Skin of body (tissue), 2 donors: ENCODE results near the gene GAPVD1. TPM values are rescaled to one million over a fixed set of nuclear protein-coding genes. Genes with fewer than 3 reads are reported as not detected.
"Not testable (repeated sequence)": the region's sequence is repeated elsewhere in the genome, so short reads cannot be mapped to it uniquely, and the experiment has no call there.

Source experiments
- DNase-seq: peaks from one replicate; lab custom pipeline; 2025; lab: John Stamatoyannopoulos, UW
- total RNA-seq: library from RNA; depleted of rRNA; stranded (reverse); fragments of >200 nt; gene quantifications from one replicate; pipeline ENCODE4 v1.2.3, GENCODE V29; 2014

Gene GAPVD1
- total RNA-seq, 1 donor from 2014 or later = 71.0 TPM

DNA sequence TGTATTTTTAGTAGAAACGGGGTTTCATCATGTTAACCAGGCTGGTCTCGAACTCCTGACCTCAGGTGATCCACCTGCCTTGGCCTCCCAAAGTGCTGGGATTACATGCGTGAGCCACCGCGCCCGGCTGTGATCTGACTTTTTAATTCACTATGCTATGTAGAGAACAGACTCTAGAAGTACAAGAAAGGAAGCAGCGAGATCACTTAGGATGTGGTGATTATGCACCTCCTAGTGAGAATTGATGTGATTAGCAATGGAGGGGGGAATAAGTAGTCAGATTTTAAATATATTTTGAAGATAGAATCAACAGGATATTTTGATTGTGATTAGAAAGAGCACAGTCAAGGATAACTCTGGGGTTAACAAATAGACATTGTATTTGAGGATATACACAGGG lies 36.3 kb downstream of the GAPVD1 start:
- no peak for DNase-seq

DNA sequence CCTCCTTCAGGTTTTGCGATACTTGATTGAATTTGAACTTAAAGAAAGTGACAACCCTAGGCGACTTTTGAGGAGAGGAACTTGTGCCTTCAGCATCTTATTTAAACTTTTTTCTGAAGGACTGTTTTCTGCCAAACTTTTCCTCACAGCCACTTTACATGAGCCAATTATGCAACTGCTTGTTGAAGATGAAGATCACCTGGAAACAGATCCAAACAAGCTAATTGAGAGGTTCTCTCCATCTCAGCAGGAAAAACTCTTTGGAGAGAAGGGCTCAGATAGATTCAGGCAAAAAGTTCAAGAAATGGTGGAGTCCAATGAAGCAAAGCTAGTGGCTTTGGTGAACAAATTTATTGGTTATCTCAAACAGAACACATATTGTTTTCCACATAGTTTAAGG lies 40.6 kb downstream of the GAPVD1 start:
- no peak for DNase-seq

DNA sequence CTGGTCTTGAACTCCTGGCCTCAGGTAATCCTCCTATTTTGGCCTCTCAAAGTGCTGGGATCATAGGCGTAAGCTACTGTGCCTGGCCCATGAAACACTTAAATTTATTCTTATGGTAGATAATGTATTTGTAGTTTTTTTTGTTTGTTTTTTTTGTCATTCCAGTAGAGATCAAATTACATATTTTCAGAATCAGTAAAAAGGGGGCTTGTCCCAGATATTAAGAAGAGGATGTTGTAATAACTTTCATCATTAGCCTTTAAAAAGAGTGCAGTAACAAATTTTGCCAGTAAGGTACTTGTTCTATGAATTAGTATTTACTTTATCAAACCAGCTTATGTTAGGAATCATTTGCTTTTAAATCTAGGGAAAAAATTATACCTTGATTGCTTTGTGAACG lies 42.6 kb downstream of the GAPVD1 start:
- DNase-seq = no peak

DNA sequence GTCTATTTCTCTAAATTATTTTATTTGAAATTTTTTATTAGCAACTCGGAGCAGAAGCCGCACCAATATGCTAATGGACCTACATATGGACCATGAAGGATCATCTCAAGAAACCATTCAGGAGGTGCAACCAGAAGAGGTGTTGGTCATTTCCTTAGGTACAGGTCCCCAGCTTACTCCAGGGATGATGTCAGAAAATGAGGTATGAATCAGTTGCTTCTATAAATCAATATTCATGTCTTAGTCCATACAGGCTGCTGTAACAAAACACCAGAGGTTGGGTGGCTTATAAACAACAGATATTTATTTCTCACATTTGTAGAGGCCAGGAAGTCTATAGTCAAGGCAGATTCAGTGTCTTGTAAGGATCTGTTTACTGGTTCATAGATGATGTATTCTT lies 50.8 kb downstream of the GAPVD1 start:
- DNase-seq = no peak

DNA sequence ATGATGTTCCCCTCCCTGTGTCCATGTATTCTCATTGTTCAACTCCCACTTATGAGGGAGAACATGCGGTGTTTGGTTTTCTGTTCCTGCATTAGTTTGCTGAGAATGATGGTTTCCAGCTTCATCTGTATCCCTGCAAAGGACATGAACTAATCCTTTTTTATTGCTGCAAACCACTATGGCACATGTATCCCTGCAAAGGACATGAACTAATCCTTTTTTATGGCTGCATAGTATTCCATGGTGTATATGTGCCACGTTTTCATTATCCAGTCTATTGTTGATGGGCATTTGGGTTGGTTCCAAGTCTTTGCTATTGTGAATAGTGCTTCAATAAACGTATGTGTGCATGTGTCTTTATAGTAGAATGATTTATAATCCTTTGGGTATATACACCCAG lies 54.7 kb downstream of the GAPVD1 start:
- not testable (repeated sequence) for DNase-seq

DNA sequence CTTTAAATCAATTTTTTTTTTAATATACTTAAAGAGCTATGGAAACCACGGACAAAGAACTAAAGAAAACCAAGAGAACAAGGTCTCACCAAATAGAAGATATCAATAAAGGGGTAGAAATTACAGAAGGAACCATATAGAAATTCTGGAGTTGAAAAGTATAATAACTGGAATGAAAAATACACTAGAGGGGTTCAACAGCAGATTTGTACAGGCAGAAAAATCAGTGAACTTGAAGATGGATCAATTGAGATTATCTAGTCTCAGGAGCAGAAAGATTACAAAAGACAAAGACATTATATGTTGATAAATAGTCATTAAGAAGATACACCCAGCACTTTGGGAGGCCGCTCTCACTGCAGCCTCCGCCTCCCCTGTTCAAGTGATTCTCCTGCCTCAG lies 56.1 kb downstream of the GAPVD1 start:
- no peak for DNase-seq

DNA sequence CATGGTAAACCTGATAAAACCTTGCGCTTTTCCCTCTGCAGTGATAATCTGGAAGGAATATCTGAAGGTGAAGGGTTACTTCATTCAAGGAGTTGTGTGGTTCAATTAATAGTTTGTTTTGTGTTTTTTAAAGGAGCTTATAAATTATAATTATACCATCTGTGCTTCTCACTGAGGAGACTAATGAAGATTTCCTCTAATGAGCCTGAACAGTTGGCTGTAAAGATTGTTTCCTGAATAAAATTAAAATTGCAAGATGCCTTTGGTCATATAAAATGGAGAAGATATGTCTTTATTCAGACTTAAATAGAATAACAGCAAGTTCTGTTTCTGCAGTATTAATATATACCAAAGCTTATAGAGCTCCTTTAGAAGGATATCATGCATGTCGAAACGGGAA lies 59.9 kb downstream of the GAPVD1 start:
- no peak for DNase-seq

DNA sequence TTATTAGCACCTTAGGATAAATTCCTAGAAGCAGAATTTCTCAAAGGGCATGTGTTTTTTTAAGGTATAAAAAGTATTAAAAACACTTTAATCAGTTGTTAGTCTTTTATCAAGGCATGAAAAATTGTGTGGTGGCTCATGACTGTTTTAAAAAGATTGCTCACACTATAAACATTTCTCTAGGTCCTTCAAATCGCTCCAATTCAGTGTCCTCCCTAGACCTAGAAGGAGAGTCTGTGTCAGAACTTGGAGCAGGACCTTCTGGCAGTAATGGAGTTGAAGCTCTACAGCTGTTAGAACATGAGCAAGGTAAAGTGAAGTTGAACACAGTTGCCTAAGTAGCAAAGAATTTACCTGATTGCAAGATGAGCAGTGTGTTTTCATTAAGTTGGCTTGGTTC lies 62.0 kb downstream of the GAPVD1 start:
- DNase-seq = no peak

DNA sequence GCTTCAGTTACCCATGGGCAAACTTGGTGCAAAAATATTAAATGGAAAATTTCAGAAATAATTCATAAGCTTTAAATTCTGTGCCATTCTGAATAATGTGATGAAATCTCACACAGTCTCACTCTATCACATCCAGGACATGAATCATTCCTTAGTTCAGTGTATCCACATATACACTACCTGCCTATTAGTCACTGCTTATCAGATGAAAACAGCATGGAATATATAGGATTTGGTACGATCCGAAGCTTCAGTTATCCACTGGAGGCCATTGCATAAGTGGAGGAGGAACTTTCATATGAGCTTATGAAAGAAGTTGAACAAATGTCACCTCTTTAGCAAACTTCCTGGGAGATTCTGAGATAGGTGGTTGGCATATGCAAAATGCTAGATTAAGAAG lies 64.2 kb downstream of the GAPVD1 start:
- DNase-seq = no peak

DNA sequence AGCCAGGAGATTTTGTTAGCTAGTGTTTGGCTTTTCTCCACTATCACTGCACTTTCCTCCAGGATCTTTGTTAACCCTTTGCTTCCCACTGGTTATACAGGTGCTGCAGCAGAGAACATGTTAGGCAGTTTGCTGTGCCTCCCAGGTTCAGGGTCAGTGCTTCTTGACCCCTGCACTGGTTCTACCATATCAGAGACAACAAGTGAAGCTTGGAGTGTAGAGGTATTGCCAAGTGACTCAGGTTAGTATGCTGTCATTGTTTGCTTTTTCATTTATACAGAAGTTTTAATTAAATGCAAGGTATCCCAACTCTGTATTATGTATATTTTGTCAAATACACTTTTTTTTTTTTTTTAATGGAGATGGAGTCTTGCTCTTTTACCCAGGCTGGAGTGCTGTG lies 68.4 kb downstream of the GAPVD1 start:
- no peak for DNase-seq

DNA sequence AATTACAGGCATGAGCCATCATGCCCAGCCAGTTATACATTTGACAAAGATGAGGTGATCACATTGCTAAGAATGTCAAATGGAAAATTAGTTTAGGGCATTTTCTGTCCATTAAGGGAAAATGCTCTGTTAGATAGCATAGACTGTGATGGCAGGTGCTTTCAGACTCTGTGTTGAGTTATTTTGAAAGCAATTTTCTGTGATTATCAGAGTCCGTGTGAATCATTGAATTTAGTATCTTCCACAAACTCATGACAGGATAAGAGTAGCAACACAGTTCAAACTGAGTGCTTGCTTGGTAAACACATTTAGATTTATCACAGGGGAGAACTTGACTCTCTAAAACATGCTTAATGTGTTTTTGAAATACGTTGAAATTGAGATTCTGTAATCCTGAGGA lies 69.0 kb downstream of the GAPVD1 start:
- DNase-seq = no peak

DNA sequence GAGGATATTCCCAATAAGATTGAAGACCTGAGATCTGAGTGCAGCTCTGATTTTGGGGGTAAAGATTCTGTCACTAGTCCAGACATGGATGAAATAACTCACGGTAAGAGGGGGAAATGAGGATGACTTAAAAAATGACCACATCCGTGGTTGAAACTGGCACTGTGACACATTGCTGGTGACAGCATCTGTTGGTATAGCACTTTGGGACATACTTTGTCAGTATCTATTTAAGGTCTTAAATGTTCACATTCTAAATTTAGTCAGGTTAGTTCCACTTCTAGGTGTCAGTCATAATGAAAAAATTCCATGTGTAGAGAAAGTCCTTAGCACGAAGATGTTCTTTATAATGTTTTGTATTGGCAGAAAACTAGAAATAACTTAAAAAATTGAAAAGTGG lies 70.9 kb downstream of the GAPVD1 start:
- DNase-seq = no peak

DNA sequence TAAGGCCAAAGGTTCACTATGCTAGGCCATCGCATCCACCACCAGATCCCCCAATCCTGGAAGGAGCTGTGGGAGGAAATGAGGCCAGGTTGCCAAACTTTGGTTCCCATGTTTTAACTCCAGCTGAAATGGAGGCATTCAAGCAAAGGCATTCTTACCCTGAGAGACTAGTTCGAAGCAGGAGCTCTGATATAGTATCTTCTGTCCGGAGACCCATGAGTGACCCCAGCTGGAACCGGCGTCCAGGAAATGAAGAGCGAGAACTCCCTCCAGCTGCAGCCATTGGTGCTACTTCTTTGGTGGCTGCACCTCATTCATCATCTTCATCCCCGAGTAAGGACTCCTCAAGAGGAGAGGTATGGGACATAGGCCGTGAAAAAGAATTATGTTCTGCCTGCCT lies 75.6 kb downstream of the GAPVD1 start:
- DNase-seq = no peak

DNA sequence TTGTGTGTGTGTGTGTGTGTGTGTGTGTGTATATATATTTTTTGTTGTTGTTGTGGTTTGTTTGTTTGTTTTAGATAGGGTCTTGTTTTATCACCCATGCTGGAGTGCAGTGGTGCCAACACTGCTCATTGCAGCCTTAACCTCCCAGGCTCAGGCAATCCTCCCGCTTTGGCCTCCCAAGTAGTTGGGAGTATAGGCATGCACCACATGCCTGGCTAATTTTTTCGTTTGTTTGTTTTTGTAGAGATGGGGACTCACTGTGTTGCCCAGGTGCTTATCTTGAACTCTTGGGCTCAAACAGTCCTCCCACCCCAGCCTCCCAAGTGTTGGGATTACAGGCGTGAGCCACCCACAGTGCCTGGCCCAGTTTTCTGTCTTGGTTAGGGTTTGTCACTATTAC lies 77.3 kb downstream of the GAPVD1 start:
- no peak for DNase-seq

DNA sequence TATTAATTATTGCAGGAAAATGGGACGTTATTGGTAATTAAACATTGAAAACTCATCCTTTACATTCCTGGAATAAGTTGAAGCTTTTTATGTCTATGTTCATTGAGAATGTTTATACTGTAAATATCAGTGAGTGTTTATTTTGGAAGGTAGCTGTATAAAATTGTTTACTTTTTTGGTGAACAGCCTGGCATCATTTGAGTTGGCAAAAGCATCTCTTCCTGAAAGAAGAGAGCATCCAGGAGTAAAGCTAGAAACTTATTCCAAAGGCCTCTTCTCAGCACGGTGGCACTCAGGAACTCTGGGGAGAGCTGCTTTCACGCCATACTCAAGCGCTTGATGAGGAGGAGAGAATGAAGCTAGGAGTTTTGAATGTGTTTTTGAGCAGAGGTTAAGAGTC lies 79.9 kb downstream of the GAPVD1 start:
- no peak for DNase-seq

DNA sequence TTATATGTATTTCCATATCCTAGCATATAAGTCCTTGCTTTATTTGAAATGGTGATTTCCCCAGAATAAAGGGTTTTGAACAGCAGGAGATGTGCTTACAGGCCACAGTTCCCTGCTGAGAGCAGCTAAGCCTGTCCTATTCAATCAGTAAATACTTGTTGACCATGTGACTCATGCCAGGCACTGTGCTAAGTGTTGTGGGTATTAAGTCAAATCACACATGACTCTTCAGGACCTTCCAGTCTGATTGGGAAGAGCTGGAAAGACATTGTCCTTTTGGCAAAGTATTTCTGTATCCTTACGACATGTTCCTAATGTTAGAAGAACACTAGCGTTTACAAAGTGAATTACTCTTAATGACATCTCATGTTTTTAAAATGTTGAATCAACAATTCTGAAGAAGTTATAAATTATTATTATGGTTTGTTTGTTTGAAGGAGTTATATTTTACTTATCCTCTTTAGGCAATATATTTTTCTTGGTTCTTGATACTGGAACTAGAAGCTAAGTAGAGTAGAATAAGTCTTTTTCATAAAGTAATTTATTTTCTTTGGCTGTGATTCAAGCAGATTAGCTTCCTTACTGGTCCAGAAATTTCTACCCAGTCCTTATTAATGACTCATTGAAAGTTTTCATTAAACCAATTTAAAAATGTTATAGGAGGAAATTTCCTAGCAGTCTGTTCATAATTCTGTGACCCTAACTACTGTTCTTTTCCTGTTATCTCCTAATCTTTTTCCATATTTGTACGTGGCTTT lies 82.1 kb downstream of the GAPVD1 start:
- no peak for DNase-seq

DNA sequence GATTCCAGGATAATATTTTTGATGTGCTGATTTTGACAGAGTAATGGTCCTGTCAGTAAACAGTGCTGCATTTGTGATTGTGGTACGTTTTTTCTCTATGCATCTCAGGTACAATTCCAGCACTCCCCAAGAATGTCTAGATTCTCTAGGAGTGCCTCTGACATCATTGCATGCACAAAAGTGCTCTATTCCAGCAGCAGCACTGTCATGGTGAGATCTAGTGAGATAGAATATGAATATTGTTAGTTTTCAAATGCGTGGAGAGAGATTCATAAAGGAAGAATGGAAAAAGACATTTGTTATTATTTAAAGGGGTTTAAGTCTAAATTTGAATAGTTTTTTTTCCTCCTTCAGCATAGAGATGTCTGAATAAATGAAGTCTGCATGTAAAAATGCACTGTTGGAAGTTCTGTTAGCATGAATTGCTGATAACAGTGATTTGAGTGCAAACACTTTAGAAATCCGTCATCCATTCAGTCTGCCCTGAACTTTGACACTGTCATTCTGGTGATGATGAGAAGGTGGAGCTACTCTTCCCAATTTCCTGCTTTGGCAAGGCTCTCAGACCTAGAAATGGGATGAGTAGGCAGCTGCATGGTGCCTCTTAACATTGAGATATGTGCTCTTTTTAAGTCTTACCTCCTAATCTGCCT lies 84.6 kb downstream of the GAPVD1 start:
- no peak for DNase-seq

DNA sequence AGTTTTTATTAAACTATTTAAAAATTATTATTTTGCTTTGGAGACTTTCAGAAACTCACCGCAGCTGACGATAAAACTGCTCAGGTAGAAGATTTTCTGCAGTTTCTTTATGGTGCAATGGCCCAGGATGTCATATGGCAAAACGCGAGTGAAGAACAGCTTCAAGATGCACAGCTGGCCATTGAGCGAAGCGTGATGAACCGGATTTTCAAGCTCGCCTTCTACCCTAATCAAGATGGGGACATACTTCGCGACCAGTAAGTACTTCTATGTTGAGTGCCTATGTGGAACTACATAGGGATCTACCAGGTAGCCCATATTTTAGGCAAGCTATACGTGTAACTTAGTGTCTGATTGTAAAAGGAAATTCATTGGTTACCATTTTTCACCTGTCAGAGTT lies 94.0 kb downstream of the GAPVD1 start:
- no peak for DNase-seq

DNA sequence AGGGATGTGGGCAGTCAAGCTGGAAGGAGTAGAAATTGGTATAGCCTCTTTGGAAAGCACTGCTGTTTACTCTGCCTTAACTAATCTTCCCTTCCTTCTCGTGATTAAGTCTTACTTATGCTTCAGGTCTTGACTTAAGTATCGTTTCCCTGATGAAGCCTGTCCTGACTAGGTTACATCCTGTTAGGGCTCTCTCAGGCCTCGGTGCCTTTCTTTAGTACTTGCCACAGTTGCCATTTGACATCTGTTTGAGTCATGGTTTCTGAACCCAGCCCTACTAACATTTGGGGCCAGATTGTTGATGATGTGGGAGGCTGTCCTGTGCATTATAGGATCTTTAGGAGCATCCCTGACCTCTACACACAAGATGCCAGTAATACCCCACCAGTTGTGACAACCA lies 94.4 kb downstream of the GAPVD1 start:
- no peak for DNase-seq

DNA sequence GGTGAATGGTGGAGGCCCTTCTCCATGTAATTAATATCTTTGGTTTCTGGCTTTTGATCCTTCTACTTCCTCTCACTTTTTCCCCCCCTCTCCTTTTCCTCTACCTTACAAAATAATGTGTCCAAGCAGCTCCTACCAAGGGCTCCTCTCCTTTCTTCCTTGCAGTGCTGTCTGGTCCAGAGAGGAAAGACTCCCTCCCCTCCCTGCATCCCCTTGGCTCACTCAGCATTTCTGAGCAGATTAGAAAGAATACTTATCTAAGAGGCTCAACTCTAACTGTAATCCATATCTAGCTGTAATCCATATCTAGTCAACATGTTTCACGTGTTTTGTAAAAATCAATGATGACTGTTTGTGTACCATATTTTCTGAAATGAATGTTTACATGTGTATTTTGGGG lies 97.4 kb downstream of the GAPVD1 start:
- DNase-seq = no peak

DNA sequence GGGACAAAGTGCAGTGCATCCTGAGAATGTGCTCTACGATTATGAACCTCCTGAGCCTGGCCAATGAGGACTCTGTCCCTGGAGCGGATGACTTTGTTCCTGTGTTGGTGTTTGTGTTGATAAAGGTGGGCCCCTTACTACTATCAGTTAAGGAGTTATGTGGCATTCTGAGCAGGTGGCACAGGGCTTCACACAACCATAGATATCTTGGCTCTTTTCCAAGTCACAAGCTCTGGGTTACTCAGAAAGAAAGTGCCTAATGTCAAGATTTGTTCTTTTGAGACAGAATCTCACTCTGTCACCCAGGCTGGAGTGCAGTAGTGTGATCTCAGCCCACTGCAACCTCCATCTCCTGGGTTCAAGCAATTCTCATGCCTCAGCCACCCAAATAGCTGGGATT lies 99.0 kb downstream of the GAPVD1 start:
- DNase-seq = no peak

DNA sequence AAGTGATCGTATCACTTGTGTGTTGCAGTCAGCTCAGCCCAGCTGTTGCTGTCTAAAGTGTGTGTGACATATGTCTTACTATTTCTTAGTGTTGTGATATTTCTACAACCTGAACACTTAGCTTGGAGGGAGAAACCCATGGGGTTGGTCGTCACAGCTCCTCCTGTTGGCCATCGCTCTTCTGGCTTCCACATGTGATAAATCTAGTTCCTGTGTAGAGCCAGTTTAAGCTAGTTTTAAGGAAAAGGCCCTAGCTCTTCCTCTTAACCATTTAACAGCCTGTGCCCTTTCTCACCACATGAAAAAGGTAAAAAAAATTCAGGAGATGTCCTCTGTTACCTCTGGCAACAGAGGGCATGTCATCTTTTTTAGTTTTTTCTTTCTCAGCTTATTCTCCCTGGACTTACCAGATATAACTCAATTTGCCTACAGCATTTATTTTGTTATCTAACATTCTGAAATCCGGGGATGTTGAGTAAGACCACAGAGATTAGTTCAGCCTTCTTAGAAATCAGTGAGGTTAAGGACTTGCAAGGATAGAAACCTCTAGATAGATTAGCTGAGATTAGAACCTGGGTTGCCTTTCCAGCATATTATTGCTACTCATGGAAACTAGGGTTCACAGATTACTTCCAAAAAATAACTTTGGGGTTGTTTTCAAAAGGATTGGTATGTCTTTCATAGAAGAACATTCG lies 100.4 kb downstream of the GAPVD1 start:
- DNase-seq = no peak

DNA sequence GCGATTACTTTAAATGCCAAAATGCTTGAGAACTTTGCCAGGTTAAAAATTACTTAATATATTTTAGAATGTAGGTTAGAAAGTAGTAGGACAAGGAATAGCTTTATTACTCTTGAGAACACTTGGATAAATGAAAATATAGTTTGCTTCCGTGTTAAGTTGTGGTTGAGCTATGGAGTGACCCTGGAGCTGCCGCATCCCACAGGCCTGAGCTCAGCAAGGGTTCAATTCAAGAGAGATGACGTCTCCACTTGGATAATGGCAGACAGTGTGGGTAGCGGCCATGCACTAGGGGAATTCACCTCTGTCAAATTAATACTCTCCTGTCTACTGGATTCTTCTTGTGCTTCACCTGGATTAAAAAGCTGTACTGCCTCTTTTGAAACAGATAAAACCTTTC lies 105.0 kb downstream of the GAPVD1 start:
- DNase-seq = no peak
